ENCODE results near the gene AKAP6. TPM values are rescaled to one million over a fixed set of nuclear protein-coding genes. Genes with fewer than 3 reads are reported as not detected.

Gene AKAP6
- total and polyA plus RNA-seq, 2 experiments from 2014 or later: 0.38 to 0.42 TPM

DNA sequence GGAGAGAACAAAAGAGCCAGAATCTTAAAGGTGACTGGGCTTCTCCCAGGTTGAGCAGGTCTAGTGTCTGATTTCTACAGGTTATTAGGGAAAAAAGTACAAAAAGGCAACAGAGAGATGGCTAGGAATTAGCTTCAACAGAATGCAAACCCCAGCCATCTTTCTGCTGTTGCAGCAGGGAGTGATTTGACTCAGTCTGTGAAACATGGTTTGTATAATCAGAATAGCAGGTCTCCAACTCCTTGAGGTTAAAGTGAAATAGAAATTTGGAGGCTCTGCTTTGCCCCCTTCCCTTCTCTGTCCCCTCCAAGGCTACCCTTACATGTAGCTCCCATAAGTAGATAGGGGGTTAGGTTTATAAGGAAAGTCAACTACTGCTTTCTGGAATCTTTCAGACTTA is 105.8 kb downstream of the AKAP6 start:
- Histone ChIP-seq H3K79me2 (replicated peaks; ENCODE audit: insufficient read depth) (no peaks in the 10 kb centered on the region), H4K20me1 (replicated peaks; ENCODE audit: insufficient read depth) (no peaks in the 10 kb centered on the region), H3F3A (replicated peaks; ENCODE audit: low read depth) (no peaks in the 10 kb centered on the region), H3K4me3 (no peak overlapping the region), H3K9me2 (ENCODE audit: insufficient read depth) (peaks cover 10% of the 10 kb centered on the region), H2AFZ (peak overlapping the region; percentile 86; the same call in 1 of the 2 replicates), H3K4me2 (no peak overlapping the region), H3K36me3 (ENCODE audit: insufficient read depth) (no peaks in the 10 kb centered on the region), H3K27ac (ENCODE audit: low read depth) (no peak overlapping the region), H3K27me3 (ENCODE audit: insufficient read depth) (no peaks in the 10 kb centered on the region), H3K4me1 (ENCODE audit: insufficient read depth) (no peaks in the 10 kb centered on the region; the same call in 1 of the 2 replicates)
- no peak for ATAC-seq
- Mint-ChIP-seq H3K27ac (no peak overlapping the region), H3K4me1 (no peaks in the 10 kb centered on the region), H3K9me3 (peaks cover 2% of the 10 kb centered on the region; the same call in 1 of the 3 replicates), H3K27me3 (ENCODE audit: insufficient read depth, low read depth, poor library complexity) (no peaks in the 10 kb centered on the region), H3K36me3 (ENCODE audit: low read depth) (no peaks in the 10 kb centered on the region), H3K4me3 (no peak overlapping the region)
- TF ChIP-seq EZH2phosphoT487 (IDR thresholded peaks at IDR 0.05; ENCODE audit: unreplicated experiment): no peak
- no peak for TF ChIP-seq NANOG (IDR thresholded peaks at IDR 0.05; ENCODE audit: borderline replicate concordance)
- TF ChIP-seq, protein P1, sequence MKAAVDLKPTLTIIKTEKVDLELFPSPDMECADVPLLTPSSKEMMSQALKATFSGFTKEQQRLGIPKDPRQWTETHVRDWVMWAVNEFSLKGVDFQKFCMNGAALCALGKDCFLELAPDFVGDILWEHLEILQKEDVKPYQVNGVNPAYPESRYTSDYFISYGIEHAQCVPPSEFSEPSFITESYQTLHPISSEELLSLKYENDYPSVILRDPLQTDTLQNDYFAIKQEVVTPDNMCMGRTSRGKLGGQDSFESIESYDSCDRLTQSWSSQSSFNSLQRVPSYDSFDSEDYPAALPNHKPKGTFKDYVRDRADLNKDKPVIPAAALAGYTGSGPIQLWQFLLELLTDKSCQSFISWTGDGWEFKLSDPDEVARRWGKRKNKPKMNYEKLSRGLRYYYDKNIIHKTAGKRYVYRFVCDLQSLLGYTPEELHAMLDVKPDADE (IDR thresholded peaks at IDR 0.05): no peak
- TF ChIP-seq, protein P2, sequence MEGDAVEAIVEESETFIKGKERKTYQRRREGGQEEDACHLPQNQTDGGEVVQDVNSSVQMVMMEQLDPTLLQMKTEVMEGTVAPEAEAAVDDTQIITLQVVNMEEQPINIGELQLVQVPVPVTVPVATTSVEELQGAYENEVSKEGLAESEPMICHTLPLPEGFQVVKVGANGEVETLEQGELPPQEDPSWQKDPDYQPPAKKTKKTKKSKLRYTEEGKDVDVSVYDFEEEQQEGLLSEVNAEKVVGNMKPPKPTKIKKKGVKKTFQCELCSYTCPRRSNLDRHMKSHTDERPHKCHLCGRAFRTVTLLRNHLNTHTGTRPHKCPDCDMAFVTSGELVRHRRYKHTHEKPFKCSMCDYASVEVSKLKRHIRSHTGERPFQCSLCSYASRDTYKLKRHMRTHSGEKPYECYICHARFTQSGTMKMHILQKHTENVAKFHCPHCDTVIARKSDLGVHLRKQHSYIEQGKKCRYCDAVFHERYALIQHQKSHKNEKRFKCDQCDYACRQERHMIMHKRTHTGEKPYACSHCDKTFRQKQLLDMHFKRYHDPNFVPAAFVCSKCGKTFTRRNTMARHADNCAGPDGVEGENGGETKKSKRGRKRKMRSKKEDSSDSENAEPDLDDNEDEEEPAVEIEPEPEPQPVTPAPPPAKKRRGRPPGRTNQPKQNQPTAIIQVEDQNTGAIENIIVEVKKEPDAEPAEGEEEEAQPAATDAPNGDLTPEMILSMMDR (conservative IDR thresholded peaks at IDR 0.05; ENCODE audit: low read depth in 2 of 2): no peak
- no peak for TF ChIP-seq CREB1 (CRISPR knock-in tag; IDR thresholded peaks at IDR 0.05; ENCODE audit: low read depth)
- no peak for TF ChIP-seq ZNF114 (CRISPR knock-in tag; IDR thresholded peaks at IDR 0.05)
- TF ChIP-seq STAT1 (IDR thresholded peaks at IDR 0.05; ENCODE audit: unreplicated experiment): no peak
- TF ChIP-seq, protein P3, sequence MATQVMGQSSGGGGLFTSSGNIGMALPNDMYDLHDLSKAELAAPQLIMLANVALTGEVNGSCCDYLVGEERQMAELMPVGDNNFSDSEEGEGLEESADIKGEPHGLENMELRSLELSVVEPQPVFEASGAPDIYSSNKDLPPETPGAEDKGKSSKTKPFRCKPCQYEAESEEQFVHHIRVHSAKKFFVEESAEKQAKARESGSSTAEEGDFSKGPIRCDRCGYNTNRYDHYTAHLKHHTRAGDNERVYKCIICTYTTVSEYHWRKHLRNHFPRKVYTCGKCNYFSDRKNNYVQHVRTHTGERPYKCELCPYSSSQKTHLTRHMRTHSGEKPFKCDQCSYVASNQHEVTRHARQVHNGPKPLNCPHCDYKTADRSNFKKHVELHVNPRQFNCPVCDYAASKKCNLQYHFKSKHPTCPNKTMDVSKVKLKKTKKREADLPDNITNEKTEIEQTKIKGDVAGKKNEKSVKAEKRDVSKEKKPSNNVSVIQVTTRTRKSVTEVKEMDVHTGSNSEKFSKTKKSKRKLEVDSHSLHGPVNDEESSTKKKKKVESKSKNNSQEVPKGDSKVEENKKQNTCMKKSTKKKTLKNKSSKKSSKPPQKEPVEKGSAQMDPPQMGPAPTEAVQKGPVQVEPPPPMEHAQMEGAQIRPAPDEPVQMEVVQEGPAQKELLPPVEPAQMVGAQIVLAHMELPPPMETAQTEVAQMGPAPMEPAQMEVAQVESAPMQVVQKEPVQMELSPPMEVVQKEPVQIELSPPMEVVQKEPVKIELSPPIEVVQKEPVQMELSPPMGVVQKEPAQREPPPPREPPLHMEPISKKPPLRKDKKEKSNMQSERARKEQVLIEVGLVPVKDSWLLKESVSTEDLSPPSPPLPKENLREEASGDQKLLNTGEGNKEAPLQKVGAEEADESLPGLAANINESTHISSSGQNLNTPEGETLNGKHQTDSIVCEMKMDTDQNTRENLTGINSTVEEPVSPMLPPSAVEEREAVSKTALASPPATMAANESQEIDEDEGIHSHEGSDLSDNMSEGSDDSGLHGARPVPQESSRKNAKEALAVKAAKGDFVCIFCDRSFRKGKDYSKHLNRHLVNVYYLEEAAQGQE (IDR thresholded peaks at IDR 0.05; ENCODE audit: unreplicated experiment): no peak
- TF ChIP-seq, protein P4, sequence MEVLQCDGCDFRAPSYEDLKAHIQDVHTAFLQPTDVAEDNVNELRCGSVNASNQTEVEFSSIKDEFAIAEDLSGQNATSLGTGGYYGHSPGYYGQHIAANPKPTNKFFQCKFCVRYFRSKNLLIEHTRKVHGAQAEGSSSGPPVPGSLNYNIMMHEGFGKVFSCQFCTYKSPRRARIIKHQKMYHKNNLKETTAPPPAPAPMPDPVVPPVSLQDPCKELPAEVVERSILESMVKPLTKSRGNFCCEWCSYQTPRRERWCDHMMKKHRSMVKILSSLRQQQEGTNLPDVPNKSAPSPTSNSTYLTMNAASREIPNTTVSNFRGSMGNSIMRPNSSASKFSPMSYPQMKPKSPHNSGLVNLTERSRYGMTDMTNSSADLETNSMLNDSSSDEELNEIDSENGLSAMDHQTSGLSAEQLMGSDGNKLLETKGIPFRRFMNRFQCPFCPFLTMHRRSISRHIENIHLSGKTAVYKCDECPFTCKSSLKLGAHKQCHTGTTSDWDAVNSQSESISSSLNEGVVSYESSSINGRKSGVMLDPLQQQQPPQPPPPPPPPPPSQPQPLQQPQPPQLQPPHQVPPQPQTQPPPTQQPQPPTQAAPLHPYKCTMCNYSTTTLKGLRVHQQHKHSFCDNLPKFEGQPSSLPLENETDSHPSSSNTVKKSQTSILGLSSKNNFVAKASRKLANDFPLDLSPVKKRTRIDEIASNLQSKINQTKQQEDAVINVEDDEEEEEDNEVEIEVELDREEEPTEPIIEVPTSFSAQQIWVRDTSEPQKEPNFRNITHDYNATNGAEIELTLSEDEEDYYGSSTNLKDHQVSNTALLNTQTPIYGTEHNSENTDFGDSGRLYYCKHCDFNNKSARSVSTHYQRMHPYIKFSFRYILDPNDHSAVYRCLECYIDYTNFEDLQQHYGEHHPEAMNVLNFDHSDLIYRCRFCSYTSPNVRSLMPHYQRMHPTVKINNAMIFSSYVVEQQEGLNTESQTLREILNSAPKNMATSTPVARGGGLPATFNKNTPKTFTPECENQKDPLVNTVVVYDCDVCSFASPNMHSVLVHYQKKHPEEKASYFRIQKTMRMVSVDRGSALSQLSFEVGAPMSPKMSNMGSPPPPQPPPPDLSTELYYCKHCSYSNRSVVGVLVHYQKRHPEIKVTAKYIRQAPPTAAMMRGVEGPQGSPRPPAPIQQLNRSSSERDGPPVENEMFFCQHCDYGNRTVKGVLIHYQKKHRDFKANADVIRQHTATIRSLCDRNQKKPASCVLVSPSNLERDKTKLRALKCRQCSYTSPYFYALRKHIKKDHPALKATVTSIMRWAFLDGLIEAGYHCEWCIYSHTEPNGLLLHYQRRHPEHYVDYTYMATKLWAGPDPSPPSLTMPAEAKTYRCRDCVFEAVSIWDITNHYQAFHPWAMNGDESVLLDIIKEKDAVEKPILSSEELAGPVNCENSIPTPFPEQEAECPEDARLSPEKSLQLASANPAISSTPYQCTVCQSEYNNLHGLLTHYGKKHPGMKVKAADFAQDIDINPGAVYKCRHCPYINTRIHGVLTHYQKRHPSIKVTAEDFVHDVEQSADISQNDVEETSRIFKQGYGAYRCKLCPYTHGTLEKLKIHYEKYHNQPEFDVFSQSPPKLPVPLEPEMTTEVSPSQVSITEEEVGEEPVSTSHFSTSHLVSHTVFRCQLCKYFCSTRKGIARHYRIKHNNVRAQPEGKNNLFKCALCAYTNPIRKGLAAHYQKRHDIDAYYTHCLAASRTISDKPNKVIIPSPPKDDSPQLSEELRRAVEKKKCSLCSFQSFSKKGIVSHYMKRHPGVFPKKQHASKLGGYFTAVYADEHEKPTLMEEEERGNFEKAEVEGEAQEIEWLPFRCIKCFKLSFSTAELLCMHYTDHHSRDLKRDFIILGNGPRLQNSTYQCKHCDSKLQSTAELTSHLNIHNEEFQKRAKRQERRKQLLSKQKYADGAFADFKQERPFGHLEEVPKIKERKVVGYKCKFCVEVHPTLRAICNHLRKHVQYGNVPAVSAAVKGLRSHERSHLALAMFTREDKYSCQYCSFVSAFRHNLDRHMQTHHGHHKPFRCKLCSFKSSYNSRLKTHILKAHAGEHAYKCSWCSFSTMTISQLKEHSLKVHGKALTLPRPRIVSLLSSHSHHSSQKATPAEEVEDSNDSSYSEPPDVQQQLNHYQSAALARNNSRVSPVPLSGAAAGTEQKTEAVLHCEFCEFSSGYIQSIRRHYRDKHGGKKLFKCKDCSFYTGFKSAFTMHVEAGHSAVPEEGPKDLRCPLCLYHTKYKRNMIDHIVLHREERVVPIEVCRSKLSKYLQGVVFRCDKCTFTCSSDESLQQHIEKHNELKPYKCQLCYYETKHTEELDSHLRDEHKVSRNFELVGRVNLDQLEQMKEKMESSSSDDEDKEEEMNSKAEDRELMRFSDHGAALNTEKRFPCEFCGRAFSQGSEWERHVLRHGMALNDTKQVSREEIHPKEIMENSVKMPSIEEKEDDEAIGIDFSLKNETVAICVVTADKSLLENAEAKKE (CRISPR knock-in tag; IDR thresholded peaks at IDR 0.05): no peak
- TF ChIP-seq ZNF331 (CRISPR knock-in tag; IDR thresholded peaks at IDR 0.05; ENCODE audit: low read depth): no peak
- no peak for TF ChIP-seq POLR2AphosphoS5 (IDR thresholded peaks at IDR 0.05; ENCODE audit: low read depth)
- TF ChIP-seq EZH2 (IDR thresholded peaks at IDR 0.05; ENCODE audit: low read depth, unreplicated experiment): no peak
- no peak for TF ChIP-seq JUNB (IDR thresholded peaks at IDR 0.05; ENCODE audit: unreplicated experiment)
- no peak for DNase-seq (ENCODE audit: low spot score)

Data from GM23338 (cell line).